ENCODE data around the gene ATP2C2. TPM values are rescaled to one million over a fixed set of nuclear protein-coding genes. Genes with fewer than 3 reads are reported as not detected.

Gene ATP2C2
- polyA plus RNA-seq, 1 of the 3 experiments (the other 2 are of a cell fraction) = 0.33 TPM

GRCh38 chr16:84410361-84411138 lies 42.2 kb downstream of the ATP2C2 start:
- Histone ChIP-seq H3K9ac (no peak overlapping the region), H3F3A (replicated peaks; ENCODE audit: insufficient read depth) (no peaks in the 10 kb centered on the region), H3K27me3 (ENCODE audit: insufficient read depth) (peaks cover 2% of the 10 kb centered on the region), H3K4me1 (ENCODE audit: control insufficient read depth in 1 of 2, insufficient read depth in 2 of 2, low read depth in 1 of 2, low read length in 1 of 2) (peaks cover 0 to 5% of the 10 kb centered on the region in 2 experiments; a peak in 1 of 4 replicates), H3K9me2 (no peaks in the 10 kb centered on the region), H2AFZ (ENCODE audit: low read depth) (no peak overlapping the region), H3K36me3 (replicated peaks in 1 of 2; ENCODE audit: control insufficient read depth in 1 of 2, insufficient read depth in 2 of 2, low read length in 1 of 2) (no peaks in the 10 kb centered on the region), H3K79me2 (ENCODE audit: insufficient read depth) (no peaks in the 10 kb centered on the region), H3K4me2 (no peak overlapping the region), H4K20me1 (ENCODE audit: insufficient read depth) (no peaks in the 10 kb centered on the region), H3K27ac (ENCODE audit: low read depth in 2 of 2, low read length in 1 of 2) (no peak overlapping the region), H3K9me3 (no peaks in the 10 kb centered on the region), H3K4me3 (ENCODE audit: low read depth in 2 of 2, low read length in 1 of 2) (no peak overlapping the region)
- WGBS (ENCODE audit: low lambda C conversion rate) = 64% methylated on average over 10 of the region's 11 CpGs
- no peak for TF ChIP-seq TAF1 (IDR thresholded peaks at IDR 0.05; ENCODE audit: borderline replicate concordance, low read depth, low read length)
- no peak for TF ChIP-seq RFX5 (IDR thresholded peaks at IDR 0.05; ENCODE audit: low read length)
- TF ChIP-seq GABPA (IDR thresholded peaks at IDR 0.05; ENCODE audit: low read depth) = no peak
- no peak for TF ChIP-seq IRF3 (IDR thresholded peaks at IDR 0.05; ENCODE audit: low read depth, low read length)
- TF ChIP-seq EP300 (IDR thresholded peaks at IDR 0.05; ENCODE audit: borderline replicate concordance in 1 of 2, low read depth in 1 of 2, low read length in 1 of 2) = no peak
- TF ChIP-seq REST (IDR thresholded peaks at IDR 0.05; ENCODE audit: low read depth, low read length) = no peak
- TF ChIP-seq FOXJ3 (CRISPR knock-in tag; IDR thresholded peaks at IDR 0.05) = no peak
- no peak for TF ChIP-seq RAD21 (IDR thresholded peaks at IDR 0.05; ENCODE audit: low read length)
- no peak for TF ChIP-seq JUND (IDR thresholded peaks at IDR 0.05)
- no peak for TF ChIP-seq TCF12 (IDR thresholded peaks at IDR 0.05)
- no peak for TF ChIP-seq POLR2AphosphoS5 (IDR thresholded peaks at IDR 0.05; ENCODE audit: low read depth, low read length)
- no peak for TF ChIP-seq NFIC (IDR thresholded peaks at IDR 0.05; ENCODE audit: borderline replicate concordance)
- TF ChIP-seq MXI1 (IDR thresholded peaks at IDR 0.05; ENCODE audit: low read depth, low read length) = no peak
- TF ChIP-seq, protein P1, sequence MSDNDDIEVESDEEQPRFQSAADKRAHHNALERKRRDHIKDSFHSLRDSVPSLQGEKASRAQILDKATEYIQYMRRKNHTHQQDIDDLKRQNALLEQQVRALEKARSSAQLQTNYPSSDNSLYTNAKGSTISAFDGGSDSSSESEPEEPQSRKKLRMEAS (IDR thresholded peaks at IDR 0.05; ENCODE audit: low read depth) = no peak
- TF ChIP-seq, protein P2, sequence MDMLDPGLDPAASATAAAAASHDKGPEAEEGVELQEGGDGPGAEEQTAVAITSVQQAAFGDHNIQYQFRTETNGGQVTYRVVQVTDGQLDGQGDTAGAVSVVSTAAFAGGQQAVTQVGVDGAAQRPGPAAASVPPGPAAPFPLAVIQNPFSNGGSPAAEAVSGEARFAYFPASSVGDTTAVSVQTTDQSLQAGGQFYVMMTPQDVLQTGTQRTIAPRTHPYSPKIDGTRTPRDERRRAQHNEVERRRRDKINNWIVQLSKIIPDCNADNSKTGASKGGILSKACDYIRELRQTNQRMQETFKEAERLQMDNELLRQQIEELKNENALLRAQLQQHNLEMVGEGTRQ (IDR thresholded peaks at IDR 0.05; ENCODE audit: borderline replicate concordance, low read depth, low read length) = no peak
- TF ChIP-seq FOXM1 (IDR thresholded peaks at IDR 0.05; ENCODE audit: low read depth) = no peak
- TF ChIP-seq YY1 (IDR thresholded peaks at IDR 0.05; ENCODE audit: low read depth) = no peak
- CTCF ChIA-PET = no interaction called here
- no peak for DNase-seq
- POLR2A ChIA-PET = no interaction called here

All from SK-N-SH (cell line).